GM19467 (cell line): Measurements from ENCODE around the gene AKT1.

Source experiments
- ATAC-seq: cut with Tn5 transposase; IDR thresholded peaks from one replicate; pipeline ENCODE4 v1.9.1; 2021; ENCODE audit warnings: mild to moderate bottlenecking, moderate library complexity; ENCODE audit not compliant: unreplicated experiment

Gene AKT1

DNA sequence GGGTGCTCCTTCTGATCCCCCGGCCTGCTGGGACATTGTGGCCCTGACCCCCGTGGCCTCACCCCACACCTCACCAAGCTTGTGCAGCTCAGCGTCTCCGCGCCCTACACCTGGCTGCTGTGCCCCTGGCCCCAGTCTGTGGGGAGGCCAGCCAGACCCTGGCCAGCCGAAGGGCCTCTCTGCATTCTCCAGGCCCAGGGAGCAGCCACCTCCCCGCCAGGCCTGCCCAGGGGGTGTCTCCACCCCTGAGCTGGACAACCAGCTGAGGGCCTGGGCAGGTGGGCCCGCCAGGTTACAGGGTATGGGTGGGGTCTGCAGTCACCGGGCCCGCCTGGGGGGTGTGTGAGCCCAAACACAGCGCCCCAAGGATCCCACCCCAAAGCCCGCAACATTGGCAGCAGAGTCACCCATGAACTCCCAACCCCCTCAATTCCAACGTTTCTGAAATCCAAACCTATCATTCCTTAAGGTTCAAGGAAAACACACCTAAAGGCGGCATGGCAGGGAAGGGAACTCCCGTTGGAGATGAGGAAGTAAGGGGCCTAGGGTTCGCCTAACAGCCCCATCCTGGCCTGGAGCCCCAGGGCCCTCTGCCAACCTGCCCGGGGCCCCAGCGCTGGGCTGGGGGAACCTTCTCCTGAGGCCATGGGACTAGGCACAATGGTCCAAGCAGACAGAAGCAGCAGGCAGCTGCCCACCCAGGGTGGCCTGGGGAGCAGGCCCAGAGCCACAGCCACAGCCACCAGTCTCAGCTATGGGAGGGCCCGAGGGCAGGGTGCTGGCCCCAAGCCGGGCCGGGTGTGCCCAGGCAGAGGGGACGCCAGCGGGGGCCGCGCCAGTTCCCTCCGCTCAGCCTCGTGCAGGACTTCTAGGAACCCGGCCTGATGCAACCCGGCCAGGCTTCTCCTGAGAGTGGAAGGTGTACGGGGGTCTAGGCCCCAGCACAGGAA lies 8.5 kb downstream of the AKT1 start:
- no peak for ATAC-seq

DNA sequence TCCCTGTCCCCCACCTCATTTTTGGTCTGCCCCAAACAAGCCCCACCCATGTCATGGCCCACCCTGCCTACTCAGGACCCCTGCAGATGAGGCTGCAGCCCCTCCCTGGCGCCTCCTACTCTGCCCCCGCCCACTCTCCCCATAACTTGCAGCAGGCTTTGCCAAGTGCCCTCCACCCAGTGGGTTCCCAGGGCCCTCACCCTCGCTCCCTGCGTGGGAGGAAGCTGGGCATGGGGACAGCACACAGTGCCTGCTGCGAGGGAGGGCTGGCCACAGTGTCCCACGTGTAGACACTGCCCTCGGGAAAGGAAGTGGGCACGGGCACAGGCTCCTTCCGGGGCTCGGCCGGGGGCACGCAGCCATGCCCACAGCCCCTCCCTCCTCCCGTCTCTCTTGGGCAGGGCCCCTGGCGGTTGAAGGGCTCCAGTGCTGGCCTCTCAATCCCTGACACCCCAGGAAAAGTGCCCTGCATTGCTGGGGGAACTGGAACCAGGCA lies 9.4 kb downstream of the AKT1 start:
- ATAC-seq: no peak

GRCh38 chr14:104785708-104786080 lies 9.9 kb downstream of the AKT1 start:
- ATAC-seq: no peak

DNA sequence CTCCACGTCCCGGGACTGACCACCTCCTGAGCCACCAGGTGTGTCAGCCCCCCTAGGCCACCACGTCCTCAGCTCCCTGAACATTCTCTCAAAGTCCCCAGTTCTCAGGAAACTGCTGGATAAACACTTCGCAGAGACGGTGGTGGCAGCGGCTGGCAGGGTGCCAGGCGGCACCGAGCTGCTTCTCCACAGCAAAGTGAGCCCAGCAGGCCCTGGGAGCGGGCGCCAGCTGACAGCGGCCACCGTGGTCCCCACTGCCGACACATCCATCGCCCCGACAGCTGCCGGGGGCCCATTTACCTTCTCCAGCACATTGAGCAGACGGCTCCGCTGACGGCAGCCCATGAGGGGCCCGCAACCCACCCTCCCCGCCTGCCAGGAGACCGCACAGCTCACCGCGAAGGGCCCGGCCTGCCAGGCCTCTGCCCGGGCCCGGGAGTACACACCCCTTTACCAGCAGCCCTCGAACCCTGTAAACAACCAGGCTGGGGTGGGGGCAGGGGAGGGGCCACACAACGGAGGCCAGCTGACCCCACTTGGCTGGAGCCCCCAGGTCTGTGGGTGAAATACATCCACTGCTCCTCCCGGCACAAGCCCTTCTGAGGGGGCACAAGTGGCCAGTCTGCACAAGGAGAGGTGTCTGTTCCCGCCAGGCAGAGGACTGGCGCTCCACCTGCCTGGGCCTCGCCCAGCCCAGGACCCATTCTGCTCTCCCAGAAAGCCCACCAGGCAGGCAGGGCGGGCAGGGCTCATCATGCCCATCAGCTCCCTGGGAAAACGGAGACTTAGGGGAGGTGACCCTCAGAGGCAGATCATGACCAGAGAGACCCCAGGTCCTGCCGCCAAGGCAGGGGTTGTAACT lies 10.5 kb downstream of the AKT1 start:
- ATAC-seq: no peak

- no peak for ATAC-seq
These were observed 11.4 kb downstream of the AKT1 start for GRCh38 chr14:104784218-104784568.

GRCh38 chr14:104783484-104784217 lies 11.9 kb downstream of the AKT1 start:
- ATAC-seq: no peak

DNA sequence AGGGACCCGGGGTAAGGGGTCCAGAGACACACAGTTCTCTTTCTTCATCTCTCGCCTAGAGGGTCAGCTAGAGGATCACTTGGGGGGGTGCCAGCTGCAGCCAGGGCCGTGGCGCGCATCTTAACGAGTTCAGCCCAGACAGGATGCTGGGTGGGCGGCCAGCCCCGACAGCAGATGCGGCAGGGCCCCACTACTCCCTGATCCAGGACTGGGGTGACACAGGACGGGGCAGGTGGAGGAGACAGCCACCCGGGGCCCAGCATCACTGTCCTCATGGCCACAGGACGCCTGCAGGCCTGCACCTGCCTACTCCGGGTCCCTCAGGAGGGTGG lies 12.8 kb downstream of the AKT1 start:
- ATAC-seq: no peak

DNA sequence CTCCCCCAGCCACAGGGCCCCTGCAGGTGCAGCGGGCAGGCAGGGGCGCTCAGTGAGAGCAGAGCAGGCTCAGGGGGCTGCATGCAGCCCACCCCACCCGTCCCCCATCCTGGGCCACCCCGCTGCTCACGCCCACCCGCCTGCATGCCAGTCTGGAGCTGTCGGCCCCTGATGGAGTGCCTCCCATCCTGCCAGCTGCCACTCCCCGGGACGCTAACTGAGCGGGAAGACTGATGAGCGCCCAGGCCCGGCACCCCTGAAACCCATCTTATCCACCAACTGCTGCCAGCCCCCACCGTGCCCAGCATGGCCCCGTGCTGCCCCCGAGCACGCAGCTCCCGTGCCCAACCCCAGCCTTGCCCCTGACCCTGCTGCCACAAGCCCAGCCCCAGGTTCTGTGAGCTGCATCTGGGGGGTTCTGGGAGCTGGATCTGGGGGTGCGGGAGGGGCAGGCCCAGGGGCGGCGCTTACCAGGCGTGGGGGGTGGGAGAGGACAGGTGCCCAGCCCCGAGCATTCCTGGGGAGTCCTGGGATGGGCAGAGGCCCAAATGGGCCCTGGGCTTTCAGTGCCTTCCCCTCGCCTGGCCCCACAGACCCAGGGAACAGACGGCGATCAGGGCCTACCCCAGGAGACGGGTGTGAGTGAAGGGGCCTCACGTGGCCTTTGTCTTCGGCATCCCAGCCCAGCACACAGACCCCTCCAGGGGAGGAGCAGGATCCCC lies 13.3 kb downstream of the AKT1 start:
- ATAC-seq: no peak

DNA sequence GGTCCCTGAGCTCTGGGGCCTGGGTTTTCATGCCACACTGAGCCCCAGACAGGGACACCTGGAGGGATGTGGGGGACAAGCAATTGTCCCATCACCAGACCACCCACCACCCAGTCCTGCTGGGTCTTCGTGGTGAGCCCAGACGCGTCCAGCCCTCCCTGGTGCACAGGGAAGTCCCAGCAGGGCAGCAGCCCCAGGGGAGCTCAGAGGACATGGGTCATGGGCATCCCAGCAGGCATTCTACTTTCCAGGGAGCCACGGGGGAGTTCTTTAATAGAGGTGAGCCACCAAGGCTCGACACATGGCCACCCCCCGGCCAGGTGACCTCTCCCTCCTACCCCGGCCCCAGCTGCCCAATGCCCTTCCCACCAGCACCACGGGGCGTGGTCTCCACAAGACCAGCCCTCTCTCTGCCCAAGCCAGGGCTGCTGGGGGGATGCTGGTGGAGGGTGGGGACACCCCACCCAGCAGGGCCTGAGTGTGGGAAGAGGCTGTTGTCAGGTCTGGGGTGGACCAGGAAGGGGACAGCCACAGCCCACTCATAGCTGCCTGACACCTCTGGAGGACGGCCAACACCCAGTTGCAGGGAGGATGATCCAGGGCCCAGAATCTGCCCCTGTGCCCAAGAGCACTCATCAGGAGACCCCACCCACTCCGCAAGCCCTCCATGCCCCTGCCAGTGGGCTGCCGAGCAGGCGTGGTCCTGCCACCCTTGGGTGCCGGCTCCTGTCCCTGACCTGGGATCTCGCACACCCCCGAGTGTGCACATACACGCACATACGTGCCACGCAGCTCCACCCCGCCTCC lies 14.1 kb downstream of the AKT1 start:
- no peak for ATAC-seq

DNA sequence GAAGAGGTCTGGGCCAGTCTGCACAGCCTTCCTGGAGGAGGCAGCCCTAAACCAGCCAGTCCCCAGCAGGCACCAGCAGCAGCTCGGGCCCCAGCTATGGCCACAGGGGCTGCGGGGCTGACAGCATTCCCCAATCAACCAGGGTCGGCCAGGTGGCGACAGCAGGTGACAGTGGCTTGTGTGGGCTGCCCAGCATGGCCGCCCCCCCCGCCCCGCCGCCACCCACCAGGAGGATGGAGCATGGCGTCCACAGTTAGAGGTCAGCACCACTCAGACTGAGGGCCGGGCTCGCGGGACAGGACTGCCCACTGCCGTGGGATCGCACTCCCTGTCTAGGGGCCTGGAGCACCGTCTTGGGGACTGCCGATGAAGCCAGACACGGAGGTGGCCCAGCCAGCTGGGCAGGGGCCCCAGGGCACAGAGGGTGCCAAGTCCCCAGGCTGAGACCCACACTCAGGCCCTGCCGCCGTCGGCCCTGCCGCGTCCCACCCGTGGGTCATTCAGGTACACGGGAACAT lies 15.0 kb downstream of the AKT1 start:
- no peak for ATAC-seq

DNA sequence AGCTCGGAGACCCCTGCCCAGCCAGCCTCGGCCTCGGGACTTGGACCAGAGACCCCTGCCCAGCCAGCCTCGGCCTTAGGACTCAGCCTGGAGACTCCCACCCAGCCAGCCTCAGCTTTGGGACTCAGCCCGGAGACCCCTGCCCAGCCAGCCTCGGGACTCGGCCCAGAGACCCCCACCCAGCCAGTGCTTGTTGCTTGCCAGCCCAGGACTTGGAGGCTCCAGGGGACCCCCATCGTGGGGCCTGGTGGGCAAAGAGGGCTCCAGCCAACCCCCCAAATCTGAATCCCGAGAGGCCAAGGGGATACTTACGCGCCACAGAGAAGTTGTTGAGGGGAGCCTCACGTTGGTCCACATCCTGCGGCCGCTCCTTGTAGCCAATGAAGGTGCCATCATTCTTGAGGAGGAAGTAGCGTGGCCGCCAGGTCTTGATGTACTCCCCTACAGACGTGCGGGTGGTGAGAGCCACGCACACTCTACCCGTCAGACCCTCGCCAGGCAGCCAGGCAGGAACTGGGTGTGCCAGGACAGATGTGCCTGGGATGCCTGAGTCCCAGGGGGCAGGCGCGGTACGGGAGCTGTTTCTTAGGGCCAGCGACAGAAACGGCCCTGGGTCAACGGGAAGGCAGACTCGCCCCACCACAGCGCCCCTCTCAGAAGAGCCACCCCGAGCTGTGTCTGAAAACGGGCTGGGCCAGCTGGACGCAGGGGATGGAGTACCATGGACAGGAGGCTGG lies 15.6 kb downstream of the AKT1 start:
- no peak for ATAC-seq

DNA sequence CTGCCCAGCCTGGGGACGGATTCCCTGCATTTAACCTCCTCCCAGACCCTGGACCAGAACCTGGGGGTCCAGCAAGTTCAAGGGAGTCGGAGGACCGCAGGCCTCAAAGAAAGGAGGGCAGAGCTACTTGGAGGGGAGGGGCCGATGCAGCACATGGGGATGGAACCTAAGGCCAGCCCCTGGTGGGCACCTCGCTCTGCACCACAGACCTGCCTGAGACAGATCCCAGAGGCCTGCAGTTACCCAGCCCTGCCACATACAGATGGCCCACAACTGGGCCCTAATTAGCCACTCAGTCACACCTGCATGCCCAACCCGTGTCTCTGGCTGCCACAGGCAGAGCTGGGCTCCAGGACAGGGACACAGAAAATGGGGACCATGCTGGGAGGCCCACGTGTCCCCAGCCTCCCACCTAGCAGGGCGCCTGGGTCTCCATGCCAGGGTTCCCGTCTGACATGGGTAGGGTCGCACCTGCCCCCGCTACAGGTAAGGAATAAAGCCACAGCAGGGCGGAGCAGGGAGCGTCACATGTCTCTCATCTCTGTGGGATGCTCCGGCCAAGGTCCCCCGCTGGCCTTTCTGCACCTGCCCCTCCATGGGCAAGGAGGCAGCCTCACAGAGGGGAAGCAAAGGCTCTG lies 16.7 kb downstream of the AKT1 start:
- no peak for ATAC-seq

GRCh38 chr14:104777808-104778249 lies 17.7 kb downstream of the AKT1 start:
- ATAC-seq: no peak

- ATAC-seq: no peak
These were observed 18.4 kb downstream of the AKT1 start for GRCh38 chr14:104776961-104777807.

GRCh38 chr14:104776481-104776880 lies 19.1 kb downstream of the AKT1 start:
- ATAC-seq: no peak

GRCh38 chr14:104775073-104775489 lies 20.5 kb downstream of the AKT1 start:
- no peak for ATAC-seq

DNA sequence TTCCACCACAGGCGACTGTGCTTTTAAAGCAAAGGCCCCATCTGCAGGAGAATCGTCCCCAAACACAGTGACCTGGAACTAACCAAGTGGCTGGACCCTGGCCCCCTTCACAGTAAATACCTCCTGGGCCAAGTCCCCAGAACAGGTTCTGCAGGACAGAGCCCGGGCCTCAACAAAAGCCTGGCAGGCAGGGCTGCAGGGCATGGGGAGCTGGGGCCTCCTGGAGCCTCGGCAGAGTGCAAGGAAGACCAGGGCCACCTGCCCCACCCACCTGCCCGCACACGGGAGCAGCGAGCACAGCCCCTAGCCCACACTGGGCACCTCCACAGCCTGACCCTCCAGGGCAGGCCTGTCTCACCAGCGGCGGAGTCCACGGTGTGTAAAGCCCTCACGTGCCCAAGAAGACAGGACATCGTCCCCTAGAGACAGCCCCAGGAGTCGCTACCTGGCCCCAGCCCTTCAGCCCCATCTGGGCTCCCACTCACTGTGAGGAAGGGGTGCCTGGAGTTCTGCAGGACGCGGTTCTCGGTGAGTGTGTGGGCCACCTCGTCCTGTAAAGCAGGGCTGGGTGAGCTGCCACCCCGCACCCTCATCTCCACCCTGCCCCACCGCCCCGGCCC lies 21.0 kb downstream of the AKT1 start:
- no peak for ATAC-seq
